ENCODE measurements around the gene PRR9.

PRR9 gene

GRCh38 chr1:153265457-153265856, 48.1 kb downstream of the PRR9 start:
- DNase-seq (ENCODE audit: low read depth): no peak

All from GM04503 (cell line).